Fibroblast of the aortic adventitia (primary cell): Measurements from ENCODE around the gene PLEKHA7. TPM values are rescaled to one million over a fixed set of nuclear protein-coding genes. Genes with fewer than 3 reads are reported as not detected.
"Not testable (repeated sequence)": the region's sequence is repeated elsewhere in the genome, so short reads cannot be mapped to it uniquely, and the experiment has no call there.

Experiments
- DNase-seq: peaks from one replicate; pipeline ENCODE4 v3.0.0-alpha.2; 2010; ENCODE audit warnings: low read depth
- H3K4me3 ChIP-seq: 2 replicates; pipeline ENCODE4 v1.5.1; 2011; ENCODE audit warnings: low read depth, mild to moderate bottlenecking, control low read depth, low read length, moderate library complexity
- CTCF ChIP-seq: IDR thresholded peaks from 2 replicates; pipeline ENCODE4 v1.5.1; 2011; ENCODE audit warnings: mild to moderate bottlenecking, low read length, control low read depth, inconsistent platforms; ENCODE audit not compliant: insufficient read depth
- total RNA-seq: library from RNA; depleted of rRNA; stranded (reverse); fragments of >200 nt; gene quantifications from 2 replicates; pipeline ENCODE4 v1.2.3, GENCODE V29; 2012; ENCODE audit warnings: low replicate concordance

PLEKHA7 gene
- total RNA-seq, 1 donor, result 0.09 TPM

GRCh38 chr11:17004486-17005148 lies 9.6 kb downstream of the PLEKHA7 start:
- no peak for TF ChIP-seq CTCF
- no peak for DNase-seq
- H3K4me3 ChIP-seq, result no peak overlapping the region

GRCh38 chr11:17003426-17003825 lies 10.8 kb downstream of the PLEKHA7 start:
- DNase-seq, result no peak
- TF ChIP-seq CTCF, result no peak
- H3K4me3 ChIP-seq, result no peak overlapping the region

GRCh38 chr11:17002543-17002942 lies 11.7 kb downstream of the PLEKHA7 start:
- no peak for DNase-seq
- no peak for TF ChIP-seq CTCF
- H3K4me3 ChIP-seq, result no peak overlapping the region

- no peak for TF ChIP-seq CTCF
- no peak for DNase-seq
- H3K4me3 ChIP-seq, result no peak overlapping the region
Observed at GRCh38 chr11:17001806-17002205, 12.4 kb downstream of the PLEKHA7 start.

GRCh38 chr11:17000987-17001386 lies 13.2 kb downstream of the PLEKHA7 start:
- no peak for TF ChIP-seq CTCF
- H3K4me3 ChIP-seq, result no peak overlapping the region
- no peak for DNase-seq

GRCh38 chr11:17000253-17000652 lies 14.0 kb downstream of the PLEKHA7 start:
- not testable (repeated sequence) for DNase-seq, H3K4me3 ChIP-seq

GRCh38 chr11:16999116-16999515 lies 15.1 kb downstream of the PLEKHA7 start:
- TF ChIP-seq CTCF, result no peak
- DNase-seq, result no peak
- no peak overlapping the region for H3K4me3 ChIP-seq
